H1 (cell line): ENCODE data around the gene ARPC3. TPM values are rescaled to one million over a fixed set of nuclear protein-coding genes. Genes with fewer than 3 reads are reported as not detected.
A peak's percentile ranks its signal among the peaks of the same experiment; 100 is the strongest.

ENCODE experiments used
- ASH2L ChIP-seq: fragments of 200-600, 300-600 bp; sonication (generic); IDR thresholded peaks from one replicate; pipeline ENCODE4 v1.7.1; 2017; ENCODE audit warnings: low read length
- BRCA1 ChIP-seq: IDR thresholded peaks from 2 replicates; pipeline ENCODE4 v1.6.1; 2012; ENCODE audit warnings: low read depth, low read length, improper control_type of control experiment
- CBX8 ChIP-seq: fragments of 300-800, 300-1000 bp; sonication (generic); IDR thresholded peaks from 2 replicates; pipeline ENCODE4 v1.7.1; 2016; ENCODE audit warnings: low read depth, low read length, borderline replicate concordance
- EGR1 ChIP-seq: IDR thresholded peaks from 2 replicates; pipeline ENCODE4 v1.6.1; 2011; ENCODE audit warnings: low read depth, low read length, borderline replicate concordance
- GABPA ChIP-seq: IDR thresholded peaks from 2 replicates; pipeline ENCODE4 v1.6.1; 2011; ENCODE audit warnings: mild to moderate bottlenecking, low read length, moderate library complexity, borderline replicate concordance; ENCODE audit not compliant: insufficient read depth
- NANOG ChIP-seq: IDR thresholded peaks from 2 replicates; pipeline ENCODE4 v1.6.1; 2011; ENCODE audit warnings: low read length, low read depth, mild to moderate bottlenecking, inconsistent platforms; ENCODE audit not compliant: insufficient read depth, poor library complexity, severe bottlenecking
- SRF ChIP-seq: IDR thresholded peaks from 2 replicates; pipeline ENCODE4 v1.6.1; 2011; ENCODE audit warnings: mild to moderate bottlenecking, low read depth, low read length, moderate library complexity
- TAF1 ChIP-seq: IDR thresholded peaks from 2 replicates; pipeline ENCODE4 v1.6.1; 2011; ENCODE audit warnings: mild to moderate bottlenecking, low read depth, low read length
- TBP ChIP-seq: IDR thresholded peaks from 2 replicates; pipeline ENCODE4 v1.6.1; 2011; ENCODE audit warnings: low read depth, low read length, improper control_type of control experiment
- TCF12 ChIP-seq: IDR thresholded peaks from 2 replicates; pipeline ENCODE4 v1.6.1; 2011; ENCODE audit warnings: low read depth, mild to moderate bottlenecking, low read length
- polyA plus RNA-seq, 7 experiments: library from polyadenylated mRNA; depleted of rRNA in 3 of 7; stranded (reverse) in 5 of 7; unstranded in 2 of 7; fragments of >200 nt in 5 of 7; fragments of 200-250 nt in 2 of 7; gene quantifications; 1 replicate in 5 of 7; 2 replicates in 1 of 7; 4 replicates in 1 of 7; pipeline versions ENCODE4 v1.2.1 to v1.2.3, GENCODE V29; 2011 to 2013; ENCODE audit warnings: missing spikeins in 2 of 7, mixed read lengths in 2 of 7
- total RNA-seq: library from RNA; stranded (reverse); fragmentation: NEBNext Ultra II Directional; extraction: Animal tissue kit (Norgen Biotek cat#: 25700); gene quantifications from 2 replicates; pipeline ENCODE4 v1.2.1, GENCODE V29; 2021
- TF ChIP-seq, protein P1 (sequence below): fragments of 300-600 bp; sonication (generic); IDR thresholded peaks from 2 replicates; pipeline ENCODE4 v1.7.1; 2012; ENCODE audit warnings: low read length, moderate library complexity, mild to moderate bottlenecking, inconsistent platforms; ENCODE audit not compliant: insufficient replicate concordance

ARPC3 gene
- total and polyA plus RNA-seq, 2 of the 8 experiments (the other 6 are each of a cell fraction or from before 2014, with no cell fraction given), result 36.7 to 160 TPM

GRCh38 chr12:110403146-110403975 lies 46.8 kb downstream of the ARPC3 start, which contains the start of gene ANAPC7 (continued):
- TF ChIP-seq, protein P1, sequence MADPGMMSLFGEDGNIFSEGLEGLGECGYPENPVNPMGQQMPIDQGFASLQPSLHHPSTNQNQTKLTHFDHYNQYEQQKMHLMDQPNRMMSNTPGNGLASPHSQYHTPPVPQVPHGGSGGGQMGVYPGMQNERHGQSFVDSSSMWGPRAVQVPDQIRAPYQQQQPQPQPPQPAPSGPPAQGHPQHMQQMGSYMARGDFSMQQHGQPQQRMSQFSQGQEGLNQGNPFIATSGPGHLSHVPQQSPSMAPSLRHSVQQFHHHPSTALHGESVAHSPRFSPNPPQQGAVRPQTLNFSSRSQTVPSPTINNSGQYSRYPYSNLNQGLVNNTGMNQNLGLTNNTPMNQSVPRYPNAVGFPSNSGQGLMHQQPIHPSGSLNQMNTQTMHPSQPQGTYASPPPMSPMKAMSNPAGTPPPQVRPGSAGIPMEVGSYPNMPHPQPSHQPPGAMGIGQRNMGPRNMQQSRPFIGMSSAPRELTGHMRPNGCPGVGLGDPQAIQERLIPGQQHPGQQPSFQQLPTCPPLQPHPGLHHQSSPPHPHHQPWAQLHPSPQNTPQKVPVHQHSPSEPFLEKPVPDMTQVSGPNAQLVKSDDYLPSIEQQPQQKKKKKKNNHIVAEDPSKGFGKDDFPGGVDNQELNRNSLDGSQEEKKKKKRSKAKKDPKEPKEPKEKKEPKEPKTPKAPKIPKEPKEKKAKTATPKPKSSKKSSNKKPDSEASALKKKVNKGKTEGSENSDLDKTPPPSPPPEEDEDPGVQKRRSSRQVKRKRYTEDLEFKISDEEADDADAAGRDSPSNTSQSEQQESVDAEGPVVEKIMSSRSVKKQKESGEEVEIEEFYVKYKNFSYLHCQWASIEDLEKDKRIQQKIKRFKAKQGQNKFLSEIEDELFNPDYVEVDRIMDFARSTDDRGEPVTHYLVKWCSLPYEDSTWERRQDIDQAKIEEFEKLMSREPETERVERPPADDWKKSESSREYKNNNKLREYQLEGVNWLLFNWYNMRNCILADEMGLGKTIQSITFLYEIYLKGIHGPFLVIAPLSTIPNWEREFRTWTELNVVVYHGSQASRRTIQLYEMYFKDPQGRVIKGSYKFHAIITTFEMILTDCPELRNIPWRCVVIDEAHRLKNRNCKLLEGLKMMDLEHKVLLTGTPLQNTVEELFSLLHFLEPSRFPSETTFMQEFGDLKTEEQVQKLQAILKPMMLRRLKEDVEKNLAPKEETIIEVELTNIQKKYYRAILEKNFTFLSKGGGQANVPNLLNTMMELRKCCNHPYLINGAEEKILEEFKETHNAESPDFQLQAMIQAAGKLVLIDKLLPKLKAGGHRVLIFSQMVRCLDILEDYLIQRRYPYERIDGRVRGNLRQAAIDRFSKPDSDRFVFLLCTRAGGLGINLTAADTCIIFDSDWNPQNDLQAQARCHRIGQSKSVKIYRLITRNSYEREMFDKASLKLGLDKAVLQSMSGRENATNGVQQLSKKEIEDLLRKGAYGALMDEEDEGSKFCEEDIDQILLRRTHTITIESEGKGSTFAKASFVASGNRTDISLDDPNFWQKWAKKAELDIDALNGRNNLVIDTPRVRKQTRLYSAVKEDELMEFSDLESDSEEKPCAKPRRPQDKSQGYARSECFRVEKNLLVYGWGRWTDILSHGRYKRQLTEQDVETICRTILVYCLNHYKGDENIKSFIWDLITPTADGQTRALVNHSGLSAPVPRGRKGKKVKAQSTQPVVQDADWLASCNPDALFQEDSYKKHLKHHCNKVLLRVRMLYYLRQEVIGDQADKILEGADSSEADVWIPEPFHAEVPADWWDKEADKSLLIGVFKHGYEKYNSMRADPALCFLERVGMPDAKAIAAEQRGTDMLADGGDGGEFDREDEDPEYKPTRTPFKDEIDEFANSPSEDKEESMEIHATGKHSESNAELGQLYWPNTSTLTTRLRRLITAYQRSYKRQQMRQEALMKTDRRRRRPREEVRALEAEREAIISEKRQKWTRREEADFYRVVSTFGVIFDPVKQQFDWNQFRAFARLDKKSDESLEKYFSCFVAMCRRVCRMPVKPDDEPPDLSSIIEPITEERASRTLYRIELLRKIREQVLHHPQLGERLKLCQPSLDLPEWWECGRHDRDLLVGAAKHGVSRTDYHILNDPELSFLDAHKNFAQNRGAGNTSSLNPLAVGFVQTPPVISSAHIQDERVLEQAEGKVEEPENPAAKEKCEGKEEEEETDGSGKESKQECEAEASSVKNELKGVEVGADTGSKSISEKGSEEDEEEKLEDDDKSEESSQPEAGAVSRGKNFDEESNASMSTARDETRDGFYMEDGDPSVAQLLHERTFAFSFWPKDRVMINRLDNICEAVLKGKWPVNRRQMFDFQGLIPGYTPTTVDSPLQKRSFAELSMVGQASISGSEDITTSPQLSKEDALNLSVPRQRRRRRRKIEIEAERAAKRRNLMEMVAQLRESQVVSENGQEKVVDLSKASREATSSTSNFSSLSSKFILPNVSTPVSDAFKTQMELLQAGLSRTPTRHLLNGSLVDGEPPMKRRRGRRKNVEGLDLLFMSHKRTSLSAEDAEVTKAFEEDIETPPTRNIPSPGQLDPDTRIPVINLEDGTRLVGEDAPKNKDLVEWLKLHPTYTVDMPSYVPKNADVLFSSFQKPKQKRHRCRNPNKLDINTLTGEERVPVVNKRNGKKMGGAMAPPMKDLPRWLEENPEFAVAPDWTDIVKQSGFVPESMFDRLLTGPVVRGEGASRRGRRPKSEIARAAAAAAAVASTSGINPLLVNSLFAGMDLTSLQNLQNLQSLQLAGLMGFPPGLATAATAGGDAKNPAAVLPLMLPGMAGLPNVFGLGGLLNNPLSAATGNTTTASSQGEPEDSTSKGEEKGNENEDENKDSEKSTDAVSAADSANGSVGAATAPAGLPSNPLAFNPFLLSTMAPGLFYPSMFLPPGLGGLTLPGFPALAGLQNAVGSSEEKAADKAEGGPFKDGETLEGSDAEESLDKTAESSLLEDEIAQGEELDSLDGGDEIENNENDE, result no peak
- TF ChIP-seq BRCA1, result no peak
- no peak for TF ChIP-seq EGR1
- no peak for TF ChIP-seq TCF12
- no peak for TF ChIP-seq GABPA
- peak; percentile 91 for TF ChIP-seq ASH2L
- no peak for TF ChIP-seq SRF
- TF ChIP-seq TBP, result peak; percentile 84
- TF ChIP-seq NANOG, result no peak
- TF ChIP-seq TAF1, result peak; percentile 94
- no peak for TF ChIP-seq CBX8
